A673 (cell line): ENCODE data around the gene CHMP1A. TPM values are rescaled to one million over a fixed set of nuclear protein-coding genes. Genes with fewer than 3 reads are reported as not detected.

Experiments used
- BruUV-seq: library from RNA; stranded (reverse); fragments of 400-500 nt; replicated peaks from 2 replicates; lab custom pipeline; 2021; lab: Mats Ljungman, UMichigan
- CTCF ChIA-PET: fragments of 300-600 bp; sonication (Branson Sonifier 250); formaldehyde crosslinking; loops from one replicate; lab custom pipeline; 2022; ENCODE audit warnings: antibody characterized with exemption; lab: Charles Lee
- POLR2A ChIA-PET: fragments of 300-600 bp; sonication (Branson Sonifier 250); formaldehyde crosslinking; loops from one replicate; lab custom pipeline; 2022; ENCODE audit warnings: antibody characterized with exemption; ENCODE audit not compliant: low non-redundant PET; lab: Charles Lee
- DNase-seq: peaks from one replicate; pipeline ENCODE4 v3.0.0-alpha.2; 2015; ENCODE audit warnings: low spot score
- H3K27ac ChIP-seq: fragments of 200-600 bp; sonication (generic); 2 replicates; pipeline ENCODE4 v1.5.1; 2016; ENCODE audit warnings: mixed run types, low read depth, mild to moderate bottlenecking, mixed read lengths, antibody characterized with exemption, low read length; ENCODE audit not compliant: poor library complexity, severe bottlenecking
- H3K27me3 ChIP-seq: fragments of 200-600 bp; sonication (generic); replicated peaks from 2 replicates; pipeline ENCODE4 v1.6.1; 2017; ENCODE audit warnings: mixed run types, low read depth, mild to moderate bottlenecking, mixed read lengths, antibody characterized with exemption, low read length; ENCODE audit not compliant: insufficient read depth, poor library complexity
- H3K36me3 ChIP-seq: fragments of 200-600 bp; sonication (generic); 2 replicates; pipeline ENCODE4 v1.6.1; 2016; ENCODE audit warnings: mixed run types, mild to moderate bottlenecking, mixed read lengths, antibody characterized with exemption, low read length; ENCODE audit not compliant: insufficient read depth, poor library complexity, severe bottlenecking
- H3K4me1 ChIP-seq: fragments of 200-600 bp; sonication (generic); 2 replicates; pipeline ENCODE4 v1.6.1; 2017; ENCODE audit warnings: mixed run types, mild to moderate bottlenecking, mixed read lengths, antibody characterized with exemption, low read length; ENCODE audit not compliant: insufficient read depth, poor library complexity, severe bottlenecking
- H3K4me3 ChIP-seq: fragments of 200-600 bp; sonication (generic); 2 replicates; pipeline ENCODE4 v1.5.1; 2016; ENCODE audit warnings: low read depth, mixed run types, mild to moderate bottlenecking, mixed read lengths, low read length; ENCODE audit not compliant: poor library complexity, severe bottlenecking
- H3K9me3 ChIP-seq: fragments of 200-600 bp; sonication (generic); 2 replicates; pipeline ENCODE4 v1.6.1; 2016; ENCODE audit warnings: mixed run types, low read depth, mild to moderate bottlenecking, mixed read lengths, antibody characterized with exemption, low read length; ENCODE audit not compliant: poor library complexity, severe bottlenecking
- EZH2 ChIP-seq: fragments of 200-600 bp; sonication (generic); IDR thresholded peaks from 2 replicates; pipeline ENCODE4 v1.6.1; 2017; ENCODE audit warnings: borderline replicate concordance, low read depth, mild to moderate bottlenecking, mixed read lengths, antibody characterized with exemption, low read length; ENCODE audit not compliant: poor library complexity, severe bottlenecking
- intact Hi-C: fragments of 100-400 bp; cut with micrococcal nuclease; formaldehyde crosslinking; loops from one replicate; pipeline ENCODE4 v1.10.0; 2022; ENCODE audit not compliant: unreplicated experiment
- total RNA-seq: library from RNA; stranded (reverse); gene quantifications from 2 replicates; pipeline ENCODE4 v1.2.3, GENCODE V29; 2021
- TF ChIP-seq, protein P1 (sequence below): fragments of 300-800, 200-600 bp; sonication (generic); conservative IDR thresholded peaks from 2 replicates; pipeline ENCODE4 v1.5.1; 2017; ENCODE audit warnings: low read depth, mild to moderate bottlenecking, antibody characterized with exemption, low read length, moderate library complexity, mixed read lengths

CHMP1A gene
- total RNA-seq, 1 experiment from 2014 or later, result 110 TPM

DNA sequence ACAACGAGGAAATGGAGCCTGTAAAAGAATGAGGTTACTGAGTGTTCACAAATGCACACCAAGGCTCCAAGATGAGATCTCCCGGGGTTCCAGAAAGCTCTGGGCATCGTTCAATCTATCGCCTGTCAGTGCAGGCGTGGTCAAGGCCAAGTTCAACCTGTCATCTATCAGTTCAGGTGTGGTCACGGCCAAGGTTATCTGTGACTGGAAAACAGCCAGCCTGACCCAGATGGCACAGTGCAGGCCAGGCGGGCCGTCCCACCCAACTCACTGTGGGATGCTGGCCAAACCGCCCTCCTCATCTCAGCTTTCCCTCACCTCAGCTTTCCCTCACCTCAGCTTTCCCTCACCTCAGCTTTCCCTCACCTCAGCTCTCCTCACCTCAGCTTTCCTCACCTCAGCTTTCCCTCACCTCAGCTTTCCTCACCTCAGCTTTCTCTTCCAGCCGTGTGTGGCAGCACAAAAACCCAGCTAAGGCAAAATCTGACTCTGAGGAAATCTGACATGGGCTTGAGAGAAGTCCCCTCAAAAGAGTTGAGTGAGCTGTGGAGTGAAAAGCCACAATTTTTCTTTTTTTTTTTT lies 2.4 kb downstream of the CHMP1A start:
- intact Hi-C loops, result no loop called here
- Histone ChIP-seq H3K27me3 (no peaks in the 10 kb centered on the region), H3K27ac (no peak overlapping the region), H3K4me3 (no peak overlapping the region), H3K9me3 (no peaks in the 10 kb centered on the region), H3K36me3 (peaks cover 13% of the 10 kb centered on the region), H3K4me1 (peaks cover 18% of the 10 kb centered on the region)
- ChIA-PET POLR2A (no interaction called here), CTCF (interaction anchor here (0.7 kb wide), 2 partner anchors 13 to 15 kb away, joined by 4 read pairs; no protein-coding TSS in a partner anchor)
- BruUV-seq, result no TSS peak
- DNase-seq, result no peak
- TF ChIP-seq EZH2, result no peak
- TF ChIP-seq, protein P1, sequence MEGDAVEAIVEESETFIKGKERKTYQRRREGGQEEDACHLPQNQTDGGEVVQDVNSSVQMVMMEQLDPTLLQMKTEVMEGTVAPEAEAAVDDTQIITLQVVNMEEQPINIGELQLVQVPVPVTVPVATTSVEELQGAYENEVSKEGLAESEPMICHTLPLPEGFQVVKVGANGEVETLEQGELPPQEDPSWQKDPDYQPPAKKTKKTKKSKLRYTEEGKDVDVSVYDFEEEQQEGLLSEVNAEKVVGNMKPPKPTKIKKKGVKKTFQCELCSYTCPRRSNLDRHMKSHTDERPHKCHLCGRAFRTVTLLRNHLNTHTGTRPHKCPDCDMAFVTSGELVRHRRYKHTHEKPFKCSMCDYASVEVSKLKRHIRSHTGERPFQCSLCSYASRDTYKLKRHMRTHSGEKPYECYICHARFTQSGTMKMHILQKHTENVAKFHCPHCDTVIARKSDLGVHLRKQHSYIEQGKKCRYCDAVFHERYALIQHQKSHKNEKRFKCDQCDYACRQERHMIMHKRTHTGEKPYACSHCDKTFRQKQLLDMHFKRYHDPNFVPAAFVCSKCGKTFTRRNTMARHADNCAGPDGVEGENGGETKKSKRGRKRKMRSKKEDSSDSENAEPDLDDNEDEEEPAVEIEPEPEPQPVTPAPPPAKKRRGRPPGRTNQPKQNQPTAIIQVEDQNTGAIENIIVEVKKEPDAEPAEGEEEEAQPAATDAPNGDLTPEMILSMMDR, result no peak

GRCh38 chr16:89653656-89654295 lies 3.7 kb downstream of the CHMP1A start:
- no peak for DNase-seq
- no TSS peak for BruUV-seq
- POLR2A ChIA-PET, result no interaction called here
- H3K4me1 ChIP-seq, result peaks cover 12% of the 10 kb centered on the region
- H3K27ac ChIP-seq, result no peak overlapping the region
- CTCF ChIA-PET, result no interaction called here
- intact Hi-C loops, result no loop called here
- peaks cover 4% of the 10 kb centered on the region for H3K36me3 ChIP-seq
- H3K27me3 ChIP-seq, result no peaks in the 10 kb centered on the region
- H3K9me3 ChIP-seq, result no peaks in the 10 kb centered on the region
- TF ChIP-seq, protein P1, result no peak
- TF ChIP-seq EZH2, result no peak
- no peak overlapping the region for H3K4me3 ChIP-seq

GRCh38 chr16:89651584-89651983 lies 5.9 kb downstream of the CHMP1A start:
- Histone ChIP-seq H3K4me3 (no peak overlapping the region), H3K9me3 (no peaks in the 10 kb centered on the region), H3K27ac (no peak overlapping the region), H3K4me1 (peaks cover 4% of the 10 kb centered on the region), H3K36me3 (peaks cover 10% of the 10 kb centered on the region), H3K27me3 (no peaks in the 10 kb centered on the region)
- CTCF ChIA-PET, result no interaction called here
- intact Hi-C loops, result no loop called here
- TF ChIP-seq, protein P1, result no peak
- TF ChIP-seq EZH2, result no peak
- POLR2A ChIA-PET, result no interaction called here
- DNase-seq, result no peak
- BruUV-seq, result no TSS peak
